Iris pigment epithelial cell (primary cell): ENCODE data around the gene XRCC2.
A peak's percentile ranks its signal among the peaks of the same experiment; 100 is the strongest.

Source experiments
- DNase-seq: peaks from one replicate; pipeline ENCODE4 v3.0.0-alpha.2; 2011; ENCODE audit warnings: low read depth

Gene XRCC2

GRCh38 chr7:152615031-152615741, 60.8 kb downstream of the XRCC2 start:
- peak; percentile 26 for DNase-seq

GRCh38 chr7:152608656-152609055, 67.3 kb downstream of the XRCC2 start:
- no peak for DNase-seq

GRCh38 chr7:152608208-152608607, 67.7 kb downstream of the XRCC2 start:
- DNase-seq: no peak

GRCh38 chr7:152607007-152607406, 68.9 kb downstream of the XRCC2 start:
- DNase-seq: no peak

- DNase-seq: peak; percentile 61
Observed at GRCh38 chr7:152602962-152603361, 73.0 kb downstream of the XRCC2 start.

- no peak for DNase-seq
Observed at GRCh38 chr7:152601305-152601798, 74.6 kb downstream of the XRCC2 start.

GRCh38 chr7:152600266-152600665, 75.7 kb downstream of the XRCC2 start:
- no peak for DNase-seq

- DNase-seq: no peak
Observed at GRCh38 chr7:152597507-152597906, 78.4 kb downstream of the XRCC2 start.

- no peak for DNase-seq
Observed at GRCh38 chr7:152596824-152597223, 79.1 kb downstream of the XRCC2 start.
